BE2C (cell line): ENCODE data around the gene BTRC.
"Not testable (repeated sequence)": the region's sequence is repeated elsewhere in the genome, so short reads cannot be mapped to it uniquely, and the experiment has no call there.

Experiments used
- DNase-seq: peaks from one replicate; pipeline ENCODE4 v3.0.0-alpha.2; 2020
- H3K27me3 ChIP-seq: fragments of 250-450 bp; sonication (Bioruptor Pico); 2 replicates; pipeline ENCODE4 v1.5.1; 2020; ENCODE audit warnings: mild to moderate bottlenecking
- H3K36me3 ChIP-seq: fragments of 250-450 bp; sonication (Bioruptor Pico); 2 replicates; pipeline ENCODE4 v1.5.1; 2020; ENCODE audit warnings: mild to moderate bottlenecking
- H3K4me1 ChIP-seq: fragments of 250-450 bp; sonication (Bioruptor Pico); 2 replicates; pipeline ENCODE4 v1.5.1; 2020
- H3K4me3 ChIP-seq: 2 replicates; pipeline ENCODE4 v1.5.1; 2011; ENCODE audit warnings: low read depth, low read length
- H3K9me3 ChIP-seq: fragments of 250-450 bp; sonication (Bioruptor Pico); 2 replicates; pipeline ENCODE4 v1.5.1; 2020
- CTCF ChIP-seq: IDR thresholded peaks from 2 replicates; pipeline ENCODE4 v1.5.1; 2012; ENCODE audit warnings: mild to moderate bottlenecking, low read depth, low read length

Gene BTRC

GRCh38 chr10:101354328-101355071, 535 bp downstream of the BTRC start:
- no peaks in the 10 kb centered on the region; the same call in 1 of the 2 replicates for H3K36me3 ChIP-seq
- TF ChIP-seq CTCF, result peak; percentile 6; the same call in 1 of the 2 replicates
- H3K4me1 ChIP-seq, result 0 out of 2 replicates have a peak, but pooled peaks cover 3% of the 10 kb centered on the region
- no peaks in the 10 kb centered on the region; the same call in 1 of the 2 replicates for H3K9me3 ChIP-seq
- peak overlapping the region; percentile 82 for H3K4me3 ChIP-seq
- no peak for DNase-seq
- no peaks in the 10 kb centered on the region for H3K27me3 ChIP-seq

- no peak for TF ChIP-seq CTCF
- DNase-seq, result no peak
- 0 out of 2 replicates have a peak, but pooled peaks cover 3% of the 10 kb centered on the region for H3K4me1 ChIP-seq
Measured at GRCh38 chr10:101355072-101355706, 1.2 kb downstream of the BTRC start.

GRCh38 chr10:101356132-101356531, 2.2 kb downstream of the BTRC start:
- DNase-seq, result no peak

More at GRCh38 chr10:101355072-101355706, 1.2 kb downstream of the BTRC start:
- Histone ChIP-seq H3K27me3 (no peaks in the 10 kb centered on the region), H3K4me3 (peak overlapping the region; percentile 82), H3K36me3 (no peaks in the 10 kb centered on the region; the same call in 1 of the 2 replicates), H3K9me3 (no peaks in the 10 kb centered on the region; the same call in 1 of the 2 replicates)

GRCh38 chr10:101357958-101358357, 4.0 kb downstream of the BTRC start:
- TF ChIP-seq CTCF, result no peak
- Histone ChIP-seq H3K4me1 (0 out of 2 replicates have a peak, but pooled peaks cover 3% of the 10 kb centered on the region), H3K36me3 (no peaks in the 10 kb centered on the region; the same call in 1 of the 2 replicates), H3K27me3 (no peaks in the 10 kb centered on the region), H3K4me3 (no peak overlapping the region), H3K9me3 (no peaks in the 10 kb centered on the region; the same call in 1 of the 2 replicates)
- DNase-seq, result no peak

More at GRCh38 chr10:101356132-101356531, 2.2 kb downstream of the BTRC start:
- no peak for TF ChIP-seq CTCF
- Histone ChIP-seq H3K9me3 (no peaks in the 10 kb centered on the region; the same call in 1 of the 2 replicates), H3K36me3 (no peaks in the 10 kb centered on the region; the same call in 1 of the 2 replicates), H3K4me1 (0 out of 2 replicates have a peak, but pooled peaks cover 3% of the 10 kb centered on the region), H3K27me3 (no peaks in the 10 kb centered on the region), H3K4me3 (no peak overlapping the region)

GRCh38 chr10:101358706-101359300, 4.8 kb downstream of the BTRC start:
- H3K4me1 ChIP-seq, result 0 out of 2 replicates have a peak, but pooled peaks cover 3% of the 10 kb centered on the region

GRCh38 chr10:101360090-101360489, 6.1 kb downstream of the BTRC start:
- not testable (repeated sequence) for H3K27me3 ChIP-seq, H3K9me3 ChIP-seq, H3K36me3 ChIP-seq, H3K4me1 ChIP-seq, H3K4me3 ChIP-seq, DNase-seq

More at GRCh38 chr10:101358706-101359300, 4.8 kb downstream of the BTRC start:
- no peak for TF ChIP-seq CTCF
- no peak for DNase-seq
- no peaks in the 10 kb centered on the region for H3K9me3 ChIP-seq
- H3K36me3 ChIP-seq, result no peaks in the 10 kb centered on the region; the same call in 1 of the 2 replicates
- H3K4me3 ChIP-seq, result no peak overlapping the region
- H3K27me3 ChIP-seq, result no peaks in the 10 kb centered on the region

GRCh38 chr10:101360841-101361240, 6.9 kb downstream of the BTRC start:
- H3K36me3 ChIP-seq, H3K27me3 ChIP-seq, H3K9me3 ChIP-seq, H3K4me3 ChIP-seq, H3K4me1 ChIP-seq, DNase-seq: not testable (repeated sequence)
